ENCODE measurements around the gene MCOLN2. TPM values are rescaled to one million over a fixed set of nuclear protein-coding genes. Genes with fewer than 3 reads are reported as not detected.

The MCOLN2 gene
- total and polyA plus RNA-seq, 2 donors (not counting 1 experiment from before 2014, with no cell fraction given) = 23.9 to 25.8 TPM

DNA sequence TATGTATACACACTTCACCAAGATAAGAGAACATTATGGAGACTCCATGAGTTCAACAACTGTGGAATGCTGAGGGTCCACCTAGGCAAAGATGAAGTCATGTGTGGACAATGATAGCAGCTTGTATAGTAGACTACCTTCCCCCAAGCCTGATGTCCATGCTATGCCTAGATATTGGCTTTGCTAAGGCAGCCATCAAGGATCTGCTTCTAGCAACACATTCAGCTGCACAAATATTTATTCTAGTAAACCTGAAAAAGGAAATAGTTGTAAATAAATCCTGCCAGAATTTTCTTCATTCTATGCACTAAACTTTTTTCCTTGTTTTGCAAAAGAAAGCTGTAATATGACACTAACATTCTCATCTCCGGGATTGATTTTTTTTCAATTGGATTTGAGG, 96.9 kb downstream of the MCOLN2 start:
- H3K4me1 Mint-ChIP-seq = no peaks in the 10 kb centered on the region
- no peak for TF ChIP-seq EZH2 (IDR thresholded peaks at IDR 0.05; ENCODE audit: borderline replicate concordance, insufficient read depth, low read depth, low read length, poor library complexity, severe bottlenecking)
- TF ChIP-seq, protein P1, sequence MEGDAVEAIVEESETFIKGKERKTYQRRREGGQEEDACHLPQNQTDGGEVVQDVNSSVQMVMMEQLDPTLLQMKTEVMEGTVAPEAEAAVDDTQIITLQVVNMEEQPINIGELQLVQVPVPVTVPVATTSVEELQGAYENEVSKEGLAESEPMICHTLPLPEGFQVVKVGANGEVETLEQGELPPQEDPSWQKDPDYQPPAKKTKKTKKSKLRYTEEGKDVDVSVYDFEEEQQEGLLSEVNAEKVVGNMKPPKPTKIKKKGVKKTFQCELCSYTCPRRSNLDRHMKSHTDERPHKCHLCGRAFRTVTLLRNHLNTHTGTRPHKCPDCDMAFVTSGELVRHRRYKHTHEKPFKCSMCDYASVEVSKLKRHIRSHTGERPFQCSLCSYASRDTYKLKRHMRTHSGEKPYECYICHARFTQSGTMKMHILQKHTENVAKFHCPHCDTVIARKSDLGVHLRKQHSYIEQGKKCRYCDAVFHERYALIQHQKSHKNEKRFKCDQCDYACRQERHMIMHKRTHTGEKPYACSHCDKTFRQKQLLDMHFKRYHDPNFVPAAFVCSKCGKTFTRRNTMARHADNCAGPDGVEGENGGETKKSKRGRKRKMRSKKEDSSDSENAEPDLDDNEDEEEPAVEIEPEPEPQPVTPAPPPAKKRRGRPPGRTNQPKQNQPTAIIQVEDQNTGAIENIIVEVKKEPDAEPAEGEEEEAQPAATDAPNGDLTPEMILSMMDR (IDR thresholded peaks at IDR 0.05) = no peak
- DNase-seq = no peak
- H3K4me3 ChIP-seq (ENCODE audit: control extremely low read depth in 1 of 5, extremely low read depth in 1 of 5, insufficient read depth in 1 of 5, low read depth in 2 of 5, low read length in 4 of 5) = no peak overlapping the region
- ATAC-seq (ENCODE audit: low read depth) = no peak
- peaks cover 0 to 3% (median 0%) of the 10 kb centered on the region in 3 donors for H3K9me3 ChIP-seq (ENCODE audit: control extremely low read depth in 1 of 3, control insufficient read depth in 2 of 3, insufficient read depth in 1 of 3, low read length in 2 of 3)
- no peaks in the 10 kb centered on the region for H3K36me3 ChIP-seq (replicated peaks in 1 of 2; ENCODE audit: control extremely low read depth in 1 of 2, control insufficient read depth in 1 of 2, extremely low read depth in 1 of 2, insufficient read depth in 2 of 2, low read length in 1 of 2)
- H3K9ac ChIP-seq (ENCODE audit: low read length) = no peak overlapping the region
- H3K27me3 Mint-ChIP-seq = peaks cover 21% of the 10 kb centered on the region
- H3K27ac ChIP-seq (ENCODE audit: low read length in 2 of 2) = no peak overlapping the region
- intact Hi-C loops (cut with micrococcal nuclease) = no loop called here
- no peak overlapping the region for H3K27ac Mint-ChIP-seq
- CTCF ChIA-PET = no interaction called here
- no peaks in the 10 kb centered on the region for H3K4me1 ChIP-seq (ENCODE audit: control insufficient read depth in 2 of 2, insufficient read depth in 2 of 2, low read length in 2 of 2)
- no CpG with 5 or more reads among the region's 1 CpG for WGBS (ENCODE audit: insufficient coverage)
- H3K4me2 ChIP-seq (replicated peaks; ENCODE audit: low read depth, low read length, poor library complexity, severe bottlenecking) = no peak overlapping the region
- peaks cover 3% of the 10 kb centered on the region for H3K9me3 Mint-ChIP-seq (ENCODE audit: insufficient read depth)
- no peaks in the 10 kb centered on the region for H3K79me2 ChIP-seq (ENCODE audit: control insufficient read depth, insufficient read depth, low read length)
- no peak overlapping the region for H3K4me3 Mint-ChIP-seq
- H3K27me3 ChIP-seq (replicated peaks in 1 of 4; ENCODE audit: control extremely low read depth in 1 of 4, control insufficient read depth in 3 of 4, insufficient read depth in 4 of 4, low read length in 3 of 4) = peaks cover 0 to 7% (median 2%) of the 10 kb centered on the region in 4 experiments
- no peak overlapping the region for H2AFZ ChIP-seq (ENCODE audit: insufficient read depth, low read depth, low read length, poor library complexity, severe bottlenecking)
- POLR2A ChIA-PET = no interaction called here
- H4K20me1 ChIP-seq (ENCODE audit: control insufficient read depth, insufficient read depth, low read length, poor library complexity, severe bottlenecking) = no peaks in the 10 kb centered on the region

DNA sequence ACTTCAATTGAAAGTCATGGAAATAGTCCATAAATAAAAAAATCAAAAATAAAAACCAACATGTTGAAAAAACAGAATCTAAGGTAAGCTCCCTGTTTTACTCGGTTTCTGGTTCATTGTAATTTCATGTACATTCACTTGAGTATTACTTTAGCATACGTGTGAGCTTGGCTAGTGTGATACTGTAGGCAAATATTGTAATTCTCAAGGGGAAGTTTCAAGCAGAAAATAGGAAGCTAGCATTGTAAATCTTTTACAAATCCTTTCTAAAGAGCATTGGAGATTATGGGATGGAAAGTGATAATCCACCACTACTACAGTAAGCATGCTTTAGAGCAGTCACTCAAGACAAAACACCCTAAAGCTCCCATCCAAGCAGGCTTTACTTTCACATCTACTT, 100.6 kb downstream of the MCOLN2 start:
- ChIA-PET CTCF (no interaction called here), POLR2A (no interaction called here)
- H3K4me3 ChIP-seq (ENCODE audit: control extremely low read depth in 1 of 5, extremely low read depth in 1 of 5, insufficient read depth in 1 of 5, low read depth in 2 of 5, low read length in 4 of 5) = no peak overlapping the region
- Mint-ChIP-seq H3K27ac (no peak overlapping the region), H3K9me3 (ENCODE audit: insufficient read depth) (no peaks in the 10 kb centered on the region), H3K4me1 (peaks cover 7% of the 10 kb centered on the region), H3K4me3 (no peak overlapping the region), H3K27me3 (peaks cover 40% of the 10 kb centered on the region)
- H4K20me1 ChIP-seq (ENCODE audit: control insufficient read depth, insufficient read depth, low read length, poor library complexity, severe bottlenecking) = no peaks in the 10 kb centered on the region
- H3K27me3 ChIP-seq (replicated peaks in 1 of 4; ENCODE audit: control extremely low read depth in 1 of 4, control insufficient read depth in 3 of 4, insufficient read depth in 4 of 4, low read length in 3 of 4) = peaks cover 0 to 28% (median 21%) of the 10 kb centered on the region in 4 experiments
- whole genome bisulfite sequencing (ENCODE audit: insufficient coverage) = no CpG with 5 or more reads among the region's 2 CpGs
- ATAC-seq (ENCODE audit: low read depth) = no peak
- H3K4me1 ChIP-seq (ENCODE audit: control insufficient read depth in 2 of 2, insufficient read depth in 2 of 2, low read length in 2 of 2) = peaks cover 9% of the 10 kb centered on the region in 2 donors
- TF ChIP-seq, protein P1 (IDR thresholded peaks at IDR 0.05) = no peak
- no peak for TF ChIP-seq EZH2 (IDR thresholded peaks at IDR 0.05; ENCODE audit: borderline replicate concordance, insufficient read depth, low read depth, low read length, poor library complexity, severe bottlenecking)
- no peaks in the 10 kb centered on the region for H3K9me3 ChIP-seq (ENCODE audit: control extremely low read depth in 1 of 3, control insufficient read depth in 2 of 3, insufficient read depth in 1 of 3, low read length in 2 of 3)
- DNase-seq = no peak
- H3K79me2 ChIP-seq (ENCODE audit: control insufficient read depth, insufficient read depth, low read length) = no peaks in the 10 kb centered on the region
- H3K9ac ChIP-seq (ENCODE audit: low read length) = no peak overlapping the region
- intact Hi-C loops (cut with micrococcal nuclease) = no loop called here
- H3K36me3 ChIP-seq (replicated peaks in 1 of 2; ENCODE audit: control extremely low read depth in 1 of 2, control insufficient read depth in 1 of 2, extremely low read depth in 1 of 2, insufficient read depth in 2 of 2, low read length in 1 of 2) = no peaks in the 10 kb centered on the region
- no peak overlapping the region for H2AFZ ChIP-seq (ENCODE audit: insufficient read depth, low read depth, low read length, poor library complexity, severe bottlenecking)
- no peak overlapping the region for H3K27ac ChIP-seq (ENCODE audit: low read length in 2 of 2)
- H3K4me2 ChIP-seq (replicated peaks; ENCODE audit: low read depth, low read length, poor library complexity, severe bottlenecking) = no peak overlapping the region

All from B cell (primary cell).